NCI-H2196 treated with DMSO at 0.1 percent for 48 hours (cell line): ENCODE data around the gene PLOD1.
"Not testable (repeated sequence)": the region's sequence is repeated elsewhere in the genome, so short reads cannot be mapped to it uniquely, and the experiment has no call there.

Experiments
- DNase-seq: peaks from one replicate; lab custom pipeline; 2025; ENCODE audit not compliant: unreplicated experiment; lab: John Stamatoyannopoulos, UW

PLOD1 gene

GRCh38 chr1:11912482-11913216, 21.9 kb upstream of the PLOD1 start:
- DNase-seq = not testable (repeated sequence)

GRCh38 chr1:11913291-11913690, 21.2 kb upstream of the PLOD1 start:
- no peak for DNase-seq

- no peak for DNase-seq
Observed at GRCh38 chr1:11914024-11914423, 20.5 kb upstream of the PLOD1 start.

- DNase-seq = no peak
Observed at GRCh38 chr1:11918799-11919519, 15.6 kb upstream of the PLOD1 start.

- no peak for DNase-seq
Observed at GRCh38 chr1:11919621-11920020, 14.9 kb upstream of the PLOD1 start.

GRCh38 chr1:11920239-11920903, 14.1 kb upstream of the PLOD1 start:
- no peak for DNase-seq

- DNase-seq = no peak
Observed at GRCh38 chr1:11921022-11921421, 13.5 kb upstream of the PLOD1 start.

GRCh38 chr1:11923069-11923826, 11.3 kb upstream of the PLOD1 start:
- DNase-seq = no peak

GRCh38 chr1:11923827-11924113, 10.7 kb upstream of the PLOD1 start:
- DNase-seq = no peak

- no peak for DNase-seq
Observed at GRCh38 chr1:11924334-11925195, 10.0 kb upstream of the PLOD1 start.

- not testable (repeated sequence) for DNase-seq
Observed at GRCh38 chr1:11925196-11925937, 9.2 kb upstream of the PLOD1 start.

GRCh38 chr1:11925938-11926292, 8.6 kb upstream of the PLOD1 start:
- DNase-seq = no peak

GRCh38 chr1:11927866-11928592, 6.5 kb upstream of the PLOD1 start:
- no peak for DNase-seq

GRCh38 chr1:11929849-11930248, 4.7 kb upstream of the PLOD1 start:
- DNase-seq = peak; percentile 70

- DNase-seq = no peak
Observed at GRCh38 chr1:11930571-11931445, 3.7 kb upstream of the PLOD1 start.

- no peak for DNase-seq
Observed at GRCh38 chr1:11931845-11932244, 2.7 kb upstream of the PLOD1 start.

- DNase-seq = no peak
Observed at GRCh38 chr1:11935057-11935412, 518 bp downstream of the PLOD1 start.

GRCh38 chr1:11935733-11936132, 1.2 kb downstream of the PLOD1 start:
- DNase-seq = not testable (repeated sequence)
